Mucosa of stomach (tissue), 1 donor: ENCODE measurements around the gene SIK3.
"Not testable (repeated sequence)": the region's sequence is repeated elsewhere in the genome, so short reads cannot be mapped to it uniquely, and the experiment has no call there.

ENCODE experiments used
- H3K27me3 ChIP-seq: one replicate; pipeline ENCODE4 v1.7.0; 2013; ENCODE audit warnings: mild to moderate bottlenecking, low read length; ENCODE audit not compliant: control insufficient read depth, insufficient read depth
- H3K36me3 ChIP-seq: one replicate; pipeline ENCODE4 v1.7.0; 2013; ENCODE audit warnings: low read length; ENCODE audit not compliant: control insufficient read depth, insufficient read depth
- H3K4me1 ChIP-seq: one replicate; pipeline ENCODE4 v1.7.0; 2013; ENCODE audit warnings: mild to moderate bottlenecking, low read length; ENCODE audit not compliant: control insufficient read depth, insufficient read depth
- H3K4me3 ChIP-seq: one replicate; pipeline ENCODE4 v1.7.0; 2013; ENCODE audit warnings: low read length
- H3K9ac ChIP-seq: one replicate; pipeline ENCODE4 v1.7.0; 2013; ENCODE audit warnings: mild to moderate bottlenecking, low read length, moderate library complexity
- H3K9me3 ChIP-seq: one replicate; pipeline ENCODE4 v1.7.0; 2013; ENCODE audit warnings: mild to moderate bottlenecking, low read length, moderate library complexity; ENCODE audit not compliant: control insufficient read depth
- donor health status: Pancreatic carcinoma.

The SIK3 gene

DNA sequence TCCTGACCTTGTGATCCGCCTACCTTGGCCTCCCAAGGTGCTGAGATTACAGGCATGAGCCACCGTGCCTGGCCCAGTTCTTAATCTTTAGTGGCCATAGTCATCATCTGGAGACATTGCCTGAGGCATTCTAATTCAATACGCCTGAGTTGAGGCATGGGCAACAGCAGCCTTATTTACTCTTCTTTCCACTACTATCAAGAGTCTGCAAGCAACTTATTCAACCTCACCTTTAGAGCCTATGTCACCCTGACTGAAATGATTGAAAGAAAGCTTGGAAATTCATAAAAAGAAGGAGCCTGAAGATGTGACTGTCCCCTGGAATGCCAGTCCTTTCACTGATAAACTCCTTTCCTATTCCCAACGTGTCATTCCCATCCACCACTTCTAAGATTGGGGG lies 30.1 kb upstream of the SIK3 start:
- Histone ChIP-seq H3K9ac (no peak overlapping the region), H3K9me3 (no peaks in the 10 kb centered on the region), H3K27me3 (no peaks in the 10 kb centered on the region), H3K4me1 (no peaks in the 10 kb centered on the region), H3K36me3 (no peaks in the 10 kb centered on the region), H3K4me3 (no peak overlapping the region)

DNA sequence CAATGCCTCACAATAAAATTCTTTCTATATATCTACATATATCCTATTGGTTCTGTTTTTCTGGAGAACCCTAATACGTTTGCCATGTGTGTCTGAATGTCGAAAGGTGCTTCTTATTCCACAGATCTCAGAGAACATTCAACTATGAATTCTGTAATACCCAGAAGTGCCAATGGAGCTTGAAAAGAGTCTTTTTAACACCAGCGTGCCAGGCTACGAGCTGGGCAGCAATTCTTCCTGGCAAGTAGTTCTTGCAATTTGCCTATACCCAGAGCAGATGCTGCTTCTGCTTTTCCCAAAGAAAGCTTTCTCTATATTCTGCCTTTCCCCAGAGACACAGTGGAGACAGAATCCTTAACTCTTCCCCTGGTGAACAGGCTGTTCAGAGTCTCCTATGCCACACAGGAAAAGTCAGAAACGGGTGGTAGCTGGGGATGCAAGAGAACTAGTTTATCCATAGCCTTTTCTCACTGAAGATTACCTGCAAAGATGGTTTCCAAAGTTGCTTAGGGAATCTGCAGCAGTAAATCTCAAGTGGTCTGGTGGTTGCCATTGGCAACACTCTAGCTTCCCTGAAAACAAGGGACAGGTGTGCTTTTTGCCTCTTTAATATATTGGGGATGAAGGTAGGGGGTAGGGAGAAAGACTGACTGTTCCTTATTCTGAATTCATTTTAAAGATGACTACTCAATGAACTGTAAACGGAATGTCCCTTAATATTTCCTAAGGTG lies 29.1 kb upstream of the SIK3 start:
- Histone ChIP-seq H3K4me1 (no peaks in the 10 kb centered on the region), H3K9me3 (no peaks in the 10 kb centered on the region), H3K27me3 (no peaks in the 10 kb centered on the region), H3K4me3 (no peak overlapping the region), H3K36me3 (no peaks in the 10 kb centered on the region), H3K9ac (no peak overlapping the region)

DNA sequence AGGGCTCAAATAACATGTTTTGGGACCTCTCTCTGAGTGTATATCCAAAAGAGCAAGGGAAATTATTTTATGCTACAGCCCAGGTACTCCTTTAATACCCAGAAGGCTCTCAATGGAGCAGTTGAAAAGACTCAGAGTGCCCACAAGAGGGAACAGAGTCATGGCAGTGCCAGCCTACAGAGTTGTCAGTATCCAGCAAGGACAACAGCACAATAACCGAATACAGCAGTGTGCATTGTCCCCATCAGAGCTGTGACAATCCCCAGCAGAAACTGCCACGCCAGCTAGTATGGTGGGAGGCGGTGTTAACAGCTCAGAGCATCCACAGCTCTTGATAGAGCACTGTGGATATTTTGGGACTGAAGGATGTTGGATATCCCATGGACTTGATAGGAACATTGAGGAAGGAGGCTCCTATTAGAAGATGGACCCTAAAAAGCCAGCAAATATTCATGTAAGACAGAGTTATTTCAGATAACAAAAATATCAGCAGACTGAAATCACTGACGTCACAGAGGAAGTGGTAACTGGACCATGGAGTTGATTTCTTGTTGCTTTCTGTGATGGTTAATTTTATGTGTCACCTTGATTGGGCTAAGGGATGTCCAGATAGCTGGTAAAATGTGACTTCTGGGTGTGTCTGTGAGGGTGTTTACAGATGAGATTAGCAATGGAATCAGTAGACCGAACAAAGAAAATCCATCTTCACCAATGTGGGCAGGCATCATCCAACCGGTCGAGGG lies 28.2 kb upstream of the SIK3 start:
- Histone ChIP-seq H3K4me3 (no peak overlapping the region), H3K4me1 (no peaks in the 10 kb centered on the region), H3K27me3 (no peaks in the 10 kb centered on the region), H3K9me3 (no peaks in the 10 kb centered on the region), H3K36me3 (no peaks in the 10 kb centered on the region), H3K9ac (no peak overlapping the region)

GRCh38 chr11:117122556-117122955 lies 24.3 kb upstream of the SIK3 start:
- Histone ChIP-seq H3K4me1 (no peaks in the 10 kb centered on the region), H3K9me3 (no peaks in the 10 kb centered on the region), H3K9ac (no peak overlapping the region), H3K36me3 (no peaks in the 10 kb centered on the region), H3K27me3 (no peaks in the 10 kb centered on the region), H3K4me3 (no peak overlapping the region)

GRCh38 chr11:117121176-117121575 lies 22.9 kb upstream of the SIK3 start:
- Histone ChIP-seq H3K27me3 (no peaks in the 10 kb centered on the region), H3K4me3 (no peak overlapping the region), H3K9ac (no peak overlapping the region), H3K36me3 (no peaks in the 10 kb centered on the region), H3K4me1 (no peaks in the 10 kb centered on the region), H3K9me3 (no peaks in the 10 kb centered on the region)

DNA sequence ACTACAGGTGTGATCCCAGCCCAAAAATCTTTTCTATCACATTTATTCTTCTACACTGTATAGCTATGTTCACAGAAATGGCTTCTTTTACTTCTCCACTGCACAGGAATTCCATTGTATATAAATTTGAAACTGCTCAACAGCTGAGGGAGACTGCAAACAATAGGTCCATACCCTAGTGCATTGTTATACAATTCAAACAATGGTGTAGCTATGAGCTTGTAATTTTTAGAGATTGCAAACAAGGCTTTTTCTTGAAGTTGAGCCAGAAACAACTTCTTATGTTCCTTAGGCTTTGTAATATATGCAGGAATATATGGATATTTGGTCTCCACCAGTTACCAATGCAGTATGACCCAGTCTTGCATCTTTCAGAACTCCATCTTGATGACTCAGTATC lies 19.5 kb upstream of the SIK3 start:
- H3K4me3 ChIP-seq = no peak overlapping the region
- no peaks in the 10 kb centered on the region for H3K36me3 ChIP-seq
- H3K9me3 ChIP-seq = no peaks in the 10 kb centered on the region
- H3K4me1 ChIP-seq = no peaks in the 10 kb centered on the region
- H3K27me3 ChIP-seq = no peaks in the 10 kb centered on the region
- H3K9ac ChIP-seq = no peak overlapping the region

GRCh38 chr11:117112939-117113338 lies 14.7 kb upstream of the SIK3 start:
- H3K27me3 ChIP-seq, H3K9ac ChIP-seq, H3K36me3 ChIP-seq, H3K4me1 ChIP-seq, H3K9me3 ChIP-seq, H3K4me3 ChIP-seq: not testable (repeated sequence)

DNA sequence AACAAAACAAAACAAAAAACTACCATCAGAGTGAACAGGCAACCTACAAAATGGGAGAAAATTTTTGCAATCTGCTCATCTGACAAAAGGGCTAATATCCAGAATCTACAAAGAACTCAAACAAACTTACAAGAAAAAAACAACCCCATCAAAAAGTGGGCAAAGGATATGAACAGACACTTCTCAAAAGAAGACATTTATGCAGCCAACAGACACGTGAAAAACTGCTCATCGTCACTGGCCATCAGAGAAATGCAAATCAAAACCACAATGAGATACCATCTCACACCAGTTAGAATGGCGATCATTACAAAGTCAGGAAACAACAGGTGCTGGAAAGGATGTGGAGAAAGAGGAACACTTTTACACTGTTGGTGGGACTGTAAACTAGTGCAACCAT lies 14.3 kb upstream of the SIK3 start:
- not testable (repeated sequence) for H3K36me3 ChIP-seq, H3K9ac ChIP-seq, H3K9me3 ChIP-seq, H3K4me1 ChIP-seq, H3K4me3 ChIP-seq, H3K27me3 ChIP-seq

GRCh38 chr11:117110294-117110950 lies 12.2 kb upstream of the SIK3 start:
- H3K4me3 ChIP-seq = no peak overlapping the region
- no peaks in the 10 kb centered on the region for H3K4me1 ChIP-seq
- no peaks in the 10 kb centered on the region for H3K9me3 ChIP-seq
- no peaks in the 10 kb centered on the region for H3K36me3 ChIP-seq
- no peak overlapping the region for H3K9ac ChIP-seq
- no peaks in the 10 kb centered on the region for H3K27me3 ChIP-seq

- Histone ChIP-seq H3K27me3 (no peaks in the 10 kb centered on the region), H3K4me1 (no peaks in the 10 kb centered on the region), H3K36me3 (no peaks in the 10 kb centered on the region), H3K4me3 (no peak overlapping the region), H3K9me3 (no peaks in the 10 kb centered on the region), H3K9ac (no peak overlapping the region)
Observed at GRCh38 chr11:117107701-117108590, 9.7 kb upstream of the SIK3 start.

DNA sequence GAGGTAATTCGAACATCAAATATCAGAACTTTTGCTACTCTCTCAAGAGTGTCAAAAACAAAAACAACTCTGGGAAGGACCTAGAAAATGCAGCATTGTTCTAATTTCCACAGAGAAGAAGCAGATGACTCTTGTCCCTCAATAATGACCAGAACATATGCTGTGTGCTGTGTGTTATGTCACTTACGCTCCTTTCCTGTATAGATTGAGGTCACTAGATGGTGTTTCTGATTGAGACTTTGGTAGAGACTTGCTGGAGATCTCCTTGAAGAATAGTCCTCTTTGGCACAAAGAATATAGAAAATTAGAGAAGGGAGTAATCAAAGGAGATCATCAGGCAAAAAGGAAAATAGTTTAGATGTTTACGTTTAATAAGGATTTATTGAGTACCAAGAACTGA lies 2.3 kb upstream of the SIK3 start:
- peaks cover 19% of the 10 kb centered on the region for H3K4me1 ChIP-seq
- no peaks in the 10 kb centered on the region for H3K36me3 ChIP-seq

More for the DNA sequence above, 2.3 kb upstream of the SIK3 start:
- H3K4me3 ChIP-seq = no peak overlapping the region
- H3K27me3 ChIP-seq = no peaks in the 10 kb centered on the region
- no peak overlapping the region for H3K9ac ChIP-seq
- no peaks in the 10 kb centered on the region for H3K9me3 ChIP-seq
